ENCODE data around the gene TLE1.

GRCh38 chr9:81537964-81538363, 151.4 kb downstream of the TLE1 start:
- TF ChIP-seq POLR2A (IDR thresholded peaks at IDR 0.05) (no peak), EP300 (IDR thresholded peaks at IDR 0.05; ENCODE audit: low read depth) (no peak)
- TF ChIP-seq, protein P1, sequence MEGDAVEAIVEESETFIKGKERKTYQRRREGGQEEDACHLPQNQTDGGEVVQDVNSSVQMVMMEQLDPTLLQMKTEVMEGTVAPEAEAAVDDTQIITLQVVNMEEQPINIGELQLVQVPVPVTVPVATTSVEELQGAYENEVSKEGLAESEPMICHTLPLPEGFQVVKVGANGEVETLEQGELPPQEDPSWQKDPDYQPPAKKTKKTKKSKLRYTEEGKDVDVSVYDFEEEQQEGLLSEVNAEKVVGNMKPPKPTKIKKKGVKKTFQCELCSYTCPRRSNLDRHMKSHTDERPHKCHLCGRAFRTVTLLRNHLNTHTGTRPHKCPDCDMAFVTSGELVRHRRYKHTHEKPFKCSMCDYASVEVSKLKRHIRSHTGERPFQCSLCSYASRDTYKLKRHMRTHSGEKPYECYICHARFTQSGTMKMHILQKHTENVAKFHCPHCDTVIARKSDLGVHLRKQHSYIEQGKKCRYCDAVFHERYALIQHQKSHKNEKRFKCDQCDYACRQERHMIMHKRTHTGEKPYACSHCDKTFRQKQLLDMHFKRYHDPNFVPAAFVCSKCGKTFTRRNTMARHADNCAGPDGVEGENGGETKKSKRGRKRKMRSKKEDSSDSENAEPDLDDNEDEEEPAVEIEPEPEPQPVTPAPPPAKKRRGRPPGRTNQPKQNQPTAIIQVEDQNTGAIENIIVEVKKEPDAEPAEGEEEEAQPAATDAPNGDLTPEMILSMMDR (IDR thresholded peaks at IDR 0.05) = no peak

Data from transverse colon (tissue), 3 donors.